ENCODE results near the gene PDE4D. TPM values are rescaled to one million over a fixed set of nuclear protein-coding genes. Genes with fewer than 3 reads are reported as not detected.

PDE4D gene
- total RNA-seq, 1 donor from 2014 or later: 50.0 TPM

GRCh38 chr5:59616413-59616812 is 277.1 kb downstream of the PDE4D start:
- Mint-ChIP-seq H3K4me3 (no peak overlapping the region), H3K27ac (no peak overlapping the region), H3K9me3 (no peaks in the 10 kb centered on the region), H3K27me3 (no peaks in the 10 kb centered on the region), H3K4me1 (ENCODE audit: unreplicated experiment) (peaks cover 6% of the 10 kb centered on the region), H3K36me3 (no peaks in the 10 kb centered on the region)
- no peak for TF ChIP-seq CTCF (conservative IDR thresholded peaks at IDR 0.05)
- DNase-seq (ENCODE audit: extremely low spot score, unreplicated experiment): no peak

GRCh38 chr5:59615272-59615671 is 278.3 kb downstream of the PDE4D start:
- H3K36me3 Mint-ChIP-seq: no peaks in the 10 kb centered on the region
- no peak overlapping the region for H3K4me3 Mint-ChIP-seq
- no peak for DNase-seq (ENCODE audit: extremely low spot score, unreplicated experiment)
- H3K4me1 Mint-ChIP-seq (ENCODE audit: unreplicated experiment): peaks cover 6% of the 10 kb centered on the region
- no peaks in the 10 kb centered on the region for H3K27me3 Mint-ChIP-seq
- no peak for TF ChIP-seq CTCF (conservative IDR thresholded peaks at IDR 0.05)
- no peaks in the 10 kb centered on the region for H3K9me3 Mint-ChIP-seq
- no peak overlapping the region for H3K27ac Mint-ChIP-seq

- Mint-ChIP-seq H3K4me3 (no peak overlapping the region), H3K4me1 (ENCODE audit: unreplicated experiment) (peaks cover 19% of the 10 kb centered on the region), H3K36me3 (peaks cover 3% of the 10 kb centered on the region), H3K27ac (no peak overlapping the region), H3K9me3 (no peaks in the 10 kb centered on the region), H3K27me3 (no peaks in the 10 kb centered on the region)
- no peak for DNase-seq (ENCODE audit: extremely low spot score, unreplicated experiment)
- no peak for TF ChIP-seq CTCF (conservative IDR thresholded peaks at IDR 0.05)
These were observed 283.8 kb downstream of the PDE4D start for GRCh38 chr5:59609501-59610265.

- no peak for DNase-seq (ENCODE audit: extremely low spot score, unreplicated experiment)
- H3K9me3 Mint-ChIP-seq: no peaks in the 10 kb centered on the region
- H3K27ac Mint-ChIP-seq: no peak overlapping the region
- no peak for TF ChIP-seq CTCF (conservative IDR thresholded peaks at IDR 0.05)
- peaks cover 26% of the 10 kb centered on the region for H3K4me1 Mint-ChIP-seq (ENCODE audit: unreplicated experiment)
- no peaks in the 10 kb centered on the region for H3K27me3 Mint-ChIP-seq
- no peak overlapping the region for H3K4me3 Mint-ChIP-seq
- H3K36me3 Mint-ChIP-seq: peaks cover 3% of the 10 kb centered on the region
These were observed 284.8 kb downstream of the PDE4D start for GRCh38 chr5:59608745-59609144.

GRCh38 chr5:59607138-59607765 is 286.3 kb downstream of the PDE4D start:
- TF ChIP-seq CTCF (conservative IDR thresholded peaks at IDR 0.05): no peak
- no peaks in the 10 kb centered on the region for H3K9me3 Mint-ChIP-seq
- peaks cover 8% of the 10 kb centered on the region for H3K36me3 Mint-ChIP-seq
- H3K4me1 Mint-ChIP-seq (ENCODE audit: unreplicated experiment): peaks cover 26% of the 10 kb centered on the region
- peak overlapping the region; percentile 4 for H3K4me3 Mint-ChIP-seq
- no peak for DNase-seq (ENCODE audit: extremely low spot score, unreplicated experiment)
- no peak overlapping the region for H3K27ac Mint-ChIP-seq
- no peaks in the 10 kb centered on the region for H3K27me3 Mint-ChIP-seq

Data from type B pancreatic cell (in vitro differentiated cells).